HG03558 (cell line): Measurements from ENCODE around the gene PHF21A.

Source experiments
- ATAC-seq: cut with Tn5 transposase; IDR thresholded peaks from one replicate; pipeline ENCODE4 v1.9.1; 2021; ENCODE audit warnings: moderate number of reproducible peaks; ENCODE audit not compliant: unreplicated experiment; ENCODE audit errors: extremely low read depth

The PHF21A gene

DNA sequence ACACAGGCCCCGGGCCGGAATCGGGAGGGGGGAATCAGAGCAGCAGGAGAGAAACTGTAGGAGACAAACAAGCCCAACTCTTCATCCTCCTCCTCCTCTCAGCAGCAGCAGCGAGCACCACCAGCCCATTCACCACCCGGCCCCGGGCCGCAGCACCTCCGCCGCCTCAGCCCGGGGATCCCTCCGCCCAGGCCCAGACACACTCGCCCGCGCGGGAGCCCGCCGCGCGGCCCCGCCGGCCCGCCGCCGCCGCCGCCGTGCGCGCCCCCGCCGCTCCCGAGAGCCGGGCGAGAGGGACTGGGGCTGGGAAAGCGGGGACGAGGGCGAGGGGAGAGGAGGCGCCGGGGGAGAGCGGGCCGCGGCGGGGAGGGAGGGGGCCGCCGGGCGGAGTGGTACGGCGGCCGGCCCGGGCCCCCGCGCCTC lies at the start of gene PHF21A:
Gene PHF21A, minus strand, starts transcription at position 154 of the 423 bp plus-strand sequence. CDS start 37,235 bp downstream, outside the sequence.
- no peak for ATAC-seq

GRCh38 chr11:46170797-46171196 lies 49.5 kb upstream of the PHF21A start:
- ATAC-seq = no peak

- ATAC-seq = no peak
These were observed 41.4 kb upstream of the PHF21A start for GRCh38 chr11:46162700-46163099.

DNA sequence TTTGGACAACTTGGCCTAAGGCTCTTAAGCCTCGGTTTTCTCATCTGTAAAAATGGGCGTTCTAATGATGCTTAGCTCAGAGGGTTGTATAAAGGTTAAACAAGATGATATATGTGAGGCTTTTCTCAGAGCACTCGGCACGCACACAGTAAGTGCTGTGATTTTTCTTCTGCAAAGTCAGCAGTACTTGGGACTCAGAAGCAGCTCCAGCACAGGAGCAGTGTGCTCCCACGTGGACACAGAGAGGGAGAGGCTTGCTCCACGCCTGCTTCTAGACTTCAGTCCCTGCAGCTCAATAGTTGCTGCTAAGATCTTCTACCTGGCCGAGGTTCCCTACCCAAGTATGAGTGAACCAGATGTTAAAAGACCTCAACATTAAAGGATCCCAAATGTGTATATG lies 39.9 kb upstream of the PHF21A start:
- ATAC-seq = no peak

GRCh38 chr11:46160100-46160499 lies 38.8 kb upstream of the PHF21A start:
- no peak for ATAC-seq

DNA sequence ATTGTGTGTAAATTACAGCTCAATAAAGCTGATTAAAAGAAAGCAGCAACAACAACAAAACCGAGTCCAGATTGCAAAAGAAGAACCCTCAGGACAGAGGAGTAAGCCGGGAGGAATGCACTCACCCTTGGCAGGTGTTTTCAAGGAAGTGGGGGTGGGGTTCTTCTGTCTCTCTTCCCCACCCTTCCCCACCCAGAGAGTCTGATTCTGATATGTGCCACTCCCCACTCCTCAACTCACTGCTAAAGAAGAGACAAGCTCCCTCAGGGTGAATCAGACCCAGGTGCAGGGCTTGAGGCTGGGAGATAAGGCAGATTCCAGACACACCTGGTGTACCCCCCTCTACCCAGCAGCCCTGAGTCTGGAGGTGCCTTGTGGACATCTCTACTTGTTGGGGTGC lies 38.4 kb upstream of the PHF21A start:
- no peak for ATAC-seq

DNA sequence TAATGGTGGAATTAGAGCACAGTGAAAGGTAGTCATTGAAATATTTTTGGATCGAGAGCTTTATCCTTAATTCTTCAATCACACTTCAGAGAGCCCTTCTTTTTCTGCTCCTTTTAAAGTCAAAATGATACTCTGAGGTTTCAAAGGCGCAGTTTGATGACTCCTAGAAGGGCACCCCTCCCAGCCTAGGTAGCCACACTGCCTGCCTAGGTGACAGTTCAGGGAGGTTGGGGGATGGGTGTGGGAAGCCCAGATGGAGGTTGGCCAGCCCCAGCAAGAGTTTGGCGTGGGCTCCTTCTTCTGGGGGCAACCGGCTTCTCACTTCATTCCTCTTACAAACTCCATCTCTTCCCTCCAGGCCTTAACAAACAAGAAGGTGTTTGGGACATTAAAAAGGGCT lies 28.6 kb upstream of the PHF21A start:
- ATAC-seq = no peak

DNA sequence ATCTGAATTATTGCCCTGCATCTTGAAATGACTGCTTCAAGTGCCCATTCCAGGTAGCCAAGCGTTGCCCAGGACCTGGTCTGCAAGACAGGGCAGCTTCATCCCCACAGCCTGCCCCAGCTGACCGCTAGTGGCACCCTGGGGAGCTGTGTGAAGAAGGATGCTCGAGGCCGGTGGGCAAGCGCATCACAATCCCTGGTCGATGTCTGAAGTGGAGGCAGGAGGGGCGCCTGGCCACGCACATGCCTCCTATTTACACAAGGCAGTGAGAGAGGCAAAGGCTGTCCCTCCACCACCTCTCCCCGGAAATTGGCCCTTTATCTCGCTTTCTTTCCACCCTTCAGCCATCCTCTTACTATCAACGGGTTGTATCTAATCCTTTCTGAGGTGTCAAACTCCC lies 28.1 kb upstream of the PHF21A start:
- ATAC-seq = no peak

GRCh38 chr11:46144741-46145140 lies 23.5 kb upstream of the PHF21A start:
- no peak for ATAC-seq

GRCh38 chr11:46143049-46143806 lies 22.0 kb upstream of the PHF21A start:
- no peak for ATAC-seq

GRCh38 chr11:46142561-46142960 lies 21.3 kb upstream of the PHF21A start:
- ATAC-seq = no peak

DNA sequence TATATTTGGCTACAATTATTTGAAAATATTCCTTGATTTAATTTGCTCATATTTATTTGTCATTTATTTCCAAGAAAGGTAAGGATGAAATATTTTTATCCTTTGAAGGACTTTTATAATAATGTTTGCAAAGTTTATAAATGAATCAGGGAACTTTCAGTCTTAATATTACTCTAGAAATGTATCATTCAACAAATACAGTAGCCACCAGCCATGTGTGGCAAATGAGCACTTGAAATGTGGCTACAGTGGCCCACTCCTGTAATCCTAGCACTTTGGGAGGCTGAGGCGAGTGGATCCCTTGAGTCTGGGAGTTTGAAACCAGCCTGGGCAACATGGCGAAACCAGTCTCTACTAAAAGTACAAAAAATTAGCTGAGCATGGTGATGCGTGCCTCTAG lies 20.3 kb upstream of the PHF21A start:
- ATAC-seq = no peak

- ATAC-seq = no peak
These were observed 13.3 kb upstream of the PHF21A start for GRCh38 chr11:46134540-46134939.

GRCh38 chr11:46134061-46134460 lies 12.8 kb upstream of the PHF21A start:
- no peak for ATAC-seq

DNA sequence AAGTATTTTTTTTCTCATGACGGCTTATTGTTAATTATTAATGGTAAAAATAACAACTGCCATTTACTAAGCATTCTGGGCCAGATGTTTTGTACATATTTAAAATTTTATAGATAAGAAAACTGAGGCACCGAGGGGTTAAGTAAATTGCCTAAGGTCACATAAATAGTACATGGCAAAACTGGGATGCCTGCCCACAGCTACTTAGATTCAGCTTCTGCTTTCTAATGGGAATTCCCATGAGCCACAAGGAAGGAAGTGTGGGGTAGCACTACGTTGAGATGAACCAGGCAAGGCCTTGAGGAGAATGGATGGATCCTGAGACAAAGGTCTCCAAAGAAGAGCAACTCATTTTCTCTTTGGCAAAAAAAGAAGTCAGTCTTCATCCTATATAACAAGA lies 11.9 kb upstream of the PHF21A start:
- ATAC-seq = no peak

DNA sequence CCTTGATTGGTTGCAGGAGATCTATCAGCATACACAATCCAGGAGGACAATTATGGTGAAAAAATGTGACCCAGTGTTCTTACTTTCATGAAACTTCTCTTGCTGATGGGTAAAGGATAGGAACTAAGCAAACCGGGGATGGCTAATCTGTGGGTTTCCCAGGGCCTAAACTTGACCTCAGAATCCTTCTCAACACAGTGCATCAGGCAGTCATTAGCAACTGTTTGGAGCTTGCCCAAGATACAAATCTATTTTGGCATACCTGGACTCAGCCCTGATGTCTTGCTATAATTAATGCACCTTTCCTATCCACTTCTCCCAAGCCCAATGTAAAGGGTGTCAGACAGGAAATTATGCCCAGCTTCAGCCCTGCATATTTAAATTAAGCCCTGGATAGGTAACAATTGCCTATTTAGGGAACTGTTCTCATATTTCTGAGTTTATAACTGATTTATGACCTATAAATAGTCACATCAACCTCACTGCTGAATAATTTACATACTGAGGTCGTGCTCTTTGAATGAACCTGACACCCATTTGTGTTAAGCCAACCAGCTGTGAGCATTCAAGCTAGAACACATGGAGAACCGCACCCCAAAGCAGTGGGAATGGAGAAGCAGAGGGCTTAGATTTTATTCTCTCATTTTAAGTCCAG lies 9.2 kb upstream of the PHF21A start:
- no peak for ATAC-seq

- no peak for ATAC-seq
These were observed 7.9 kb upstream of the PHF21A start for GRCh38 chr11:46129133-46129532.

- no peak for ATAC-seq
These were observed 5.9 kb upstream of the PHF21A start for GRCh38 chr11:46127150-46127638.

DNA sequence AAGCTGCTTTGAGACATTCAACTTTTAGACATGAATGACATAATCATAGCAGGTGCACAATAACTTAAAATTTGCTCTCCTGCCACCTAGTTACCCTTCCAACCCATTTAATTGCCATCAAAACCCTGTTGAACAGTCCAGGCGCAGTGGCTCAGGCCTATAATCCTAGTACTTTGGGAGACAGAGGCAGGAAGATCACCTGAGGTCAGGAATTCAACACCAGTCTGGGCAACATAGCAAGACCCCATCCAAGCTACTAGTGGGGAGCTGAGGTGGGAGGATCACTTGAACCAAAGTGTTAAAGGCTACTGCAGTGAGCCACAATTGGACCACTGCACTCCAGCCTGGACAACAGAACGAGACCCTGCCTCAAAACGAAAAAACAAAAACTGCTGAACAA lies 4.0 kb upstream of the PHF21A start:
- no peak for ATAC-seq

DNA sequence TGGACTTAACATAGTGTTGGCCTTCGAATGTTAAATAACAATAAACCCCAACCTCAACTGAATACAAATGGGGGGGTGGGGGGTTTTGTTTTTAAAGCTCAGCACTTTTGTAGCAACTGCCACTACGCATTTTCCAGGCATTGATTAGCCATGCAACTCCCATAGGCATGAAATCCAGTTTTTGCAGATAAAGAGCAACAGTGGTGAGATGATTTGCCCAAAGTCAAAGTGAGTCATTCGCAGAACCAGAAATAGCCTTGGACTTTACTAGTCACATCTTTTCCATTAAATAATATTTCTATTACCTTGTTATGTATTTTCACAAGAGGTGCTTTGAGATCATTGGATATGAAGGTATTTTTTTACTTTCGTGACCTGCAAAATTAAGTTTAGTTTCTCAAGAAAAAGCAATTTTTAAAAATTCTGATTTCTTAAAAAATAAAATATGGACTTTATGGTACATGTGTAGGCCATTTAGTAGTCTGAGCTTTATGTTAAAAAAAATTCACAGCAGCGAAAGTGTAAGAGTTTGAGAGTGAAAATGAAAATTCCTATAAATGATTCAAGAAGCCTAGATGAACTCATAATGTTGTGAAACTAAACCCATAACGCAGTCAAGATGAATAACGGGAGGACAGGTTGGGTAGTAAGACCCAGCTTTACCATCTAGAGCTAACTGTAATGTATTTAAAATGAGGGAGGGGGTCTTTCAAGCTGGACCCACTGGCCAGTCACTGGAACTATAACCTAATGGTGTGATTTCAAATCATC lies 1.9 kb upstream of the PHF21A start:
- no peak for ATAC-seq
